Measurements from ENCODE around the gene CCL20.

The CCL20 gene

DNA sequence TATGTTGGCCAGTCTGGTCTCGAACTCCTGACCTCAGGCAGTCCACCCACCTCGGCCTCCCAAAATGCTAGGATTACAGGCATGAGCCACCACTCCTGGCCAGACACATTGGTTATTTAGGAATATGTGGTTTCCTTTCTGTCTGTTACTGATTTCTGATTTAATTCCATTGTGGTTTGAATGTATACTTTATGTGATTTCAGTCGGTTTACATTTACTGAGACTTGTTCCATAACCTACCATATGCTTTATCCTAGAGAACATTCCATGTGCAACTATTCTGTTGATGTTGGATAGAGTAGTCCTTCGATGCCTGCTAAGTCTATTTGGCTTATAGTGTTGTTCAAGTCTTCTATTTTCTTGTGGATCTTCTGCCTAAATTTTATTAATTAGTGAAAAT is 1.6 kb upstream of the CCL20 start:
- Histone ChIP-seq H3K9me3 (ENCODE audit: control insufficient read depth, low read length) (no peaks in the 10 kb centered on the region), H3K27me3 (ENCODE audit: control insufficient read depth, insufficient read depth, low read length) (no peaks in the 10 kb centered on the region), H3K4me1 (ENCODE audit: control insufficient read depth, insufficient read depth, low read length) (peaks cover 13% of the 10 kb centered on the region), H3K36me3 (ENCODE audit: control insufficient read depth, insufficient read depth, low read length) (no peaks in the 10 kb centered on the region), H3K4me3 (ENCODE audit: low read length) (no peak overlapping the region), H3K9ac (ENCODE audit: low read length) (no peak overlapping the region)

- no peak overlapping the region for H3K9ac ChIP-seq (ENCODE audit: low read length)
Measured at GRCh38 chr2:227813229-227813561, 447 bp upstream of the CCL20 start.

DNA sequence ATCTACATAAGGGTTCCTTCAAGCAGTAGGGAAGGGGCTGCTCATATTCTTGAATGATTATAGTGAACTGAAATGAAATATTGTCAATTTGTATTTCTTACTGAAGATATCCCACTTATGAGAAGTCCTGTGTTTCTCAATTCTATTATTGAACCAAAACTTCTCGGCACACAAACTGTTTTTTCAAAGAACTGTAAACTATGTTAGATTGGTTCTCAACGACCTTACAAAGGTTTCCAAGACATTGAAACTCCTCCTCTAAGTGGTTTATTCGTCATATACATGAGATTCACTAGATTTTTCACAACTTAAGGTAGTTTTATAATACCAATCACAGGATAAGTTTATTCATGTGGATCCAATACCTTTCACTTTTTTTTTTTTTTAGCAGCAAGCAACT is 1.4 kb downstream of the CCL20 start:
- no peak overlapping the region for H3K4me3 ChIP-seq (ENCODE audit: low read length)
- H3K27me3 ChIP-seq (ENCODE audit: control insufficient read depth, insufficient read depth, low read length), result no peaks in the 10 kb centered on the region
- no peaks in the 10 kb centered on the region for H3K9me3 ChIP-seq (ENCODE audit: control insufficient read depth, low read length)
- H3K9ac ChIP-seq (ENCODE audit: low read length), result no peak overlapping the region
- no peaks in the 10 kb centered on the region for H3K36me3 ChIP-seq (ENCODE audit: control insufficient read depth, insufficient read depth, low read length)
- peaks cover 32% of the 10 kb centered on the region for H3K4me1 ChIP-seq (ENCODE audit: control insufficient read depth, insufficient read depth, low read length)

More at GRCh38 chr2:227813229-227813561, 447 bp upstream of the CCL20 start:
- no peaks in the 10 kb centered on the region for H3K27me3 ChIP-seq (ENCODE audit: control insufficient read depth, insufficient read depth, low read length)
- peaks cover 20% of the 10 kb centered on the region for H3K4me1 ChIP-seq (ENCODE audit: control insufficient read depth, insufficient read depth, low read length)
- no peaks in the 10 kb centered on the region for H3K9me3 ChIP-seq (ENCODE audit: control insufficient read depth, low read length)
- no peak overlapping the region for H3K4me3 ChIP-seq (ENCODE audit: low read length)
- H3K36me3 ChIP-seq (ENCODE audit: control insufficient read depth, insufficient read depth, low read length), result no peaks in the 10 kb centered on the region

GRCh38 chr2:227816507-227817294 is 3.1 kb downstream of the CCL20 start:
- Histone ChIP-seq H3K36me3 (ENCODE audit: control insufficient read depth, insufficient read depth, low read length) (no peaks in the 10 kb centered on the region), H3K9me3 (ENCODE audit: control insufficient read depth, low read length) (no peaks in the 10 kb centered on the region), H3K4me3 (ENCODE audit: low read length) (no peak overlapping the region), H3K4me1 (ENCODE audit: control insufficient read depth, insufficient read depth, low read length) (peaks cover 39% of the 10 kb centered on the region), H3K9ac (ENCODE audit: low read length) (no peak overlapping the region), H3K27me3 (ENCODE audit: control insufficient read depth, insufficient read depth, low read length) (no peaks in the 10 kb centered on the region)

DNA sequence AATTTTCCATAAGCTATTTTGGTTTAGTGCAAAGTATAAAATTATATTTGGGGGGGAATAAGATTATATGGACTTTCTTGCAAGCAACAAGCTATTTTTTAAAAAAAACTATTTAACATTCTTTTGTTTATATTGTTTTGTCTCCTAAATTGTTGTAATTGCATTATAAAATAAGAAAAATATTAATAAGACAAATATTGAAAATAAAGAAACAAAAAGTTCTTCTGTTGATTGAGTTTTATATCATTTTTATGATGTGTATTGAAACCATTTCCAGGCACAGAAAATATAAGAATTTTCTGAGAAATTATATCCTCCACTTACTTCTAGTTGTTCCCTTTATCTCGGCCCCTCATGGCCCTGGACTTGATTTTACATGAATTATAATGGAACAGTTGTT is 3.7 kb downstream of the CCL20 start:
- H3K9ac ChIP-seq (ENCODE audit: low read length), result no peak overlapping the region
- no peak overlapping the region for H3K4me3 ChIP-seq (ENCODE audit: low read length)
- H3K36me3 ChIP-seq (ENCODE audit: control insufficient read depth, insufficient read depth, low read length), result no peaks in the 10 kb centered on the region
- H3K27me3 ChIP-seq (ENCODE audit: control insufficient read depth, insufficient read depth, low read length), result no peaks in the 10 kb centered on the region
- H3K4me1 ChIP-seq (ENCODE audit: control insufficient read depth, insufficient read depth, low read length), result peaks cover 41% of the 10 kb centered on the region
- H3K9me3 ChIP-seq (ENCODE audit: control insufficient read depth, low read length), result no peaks in the 10 kb centered on the region

DNA sequence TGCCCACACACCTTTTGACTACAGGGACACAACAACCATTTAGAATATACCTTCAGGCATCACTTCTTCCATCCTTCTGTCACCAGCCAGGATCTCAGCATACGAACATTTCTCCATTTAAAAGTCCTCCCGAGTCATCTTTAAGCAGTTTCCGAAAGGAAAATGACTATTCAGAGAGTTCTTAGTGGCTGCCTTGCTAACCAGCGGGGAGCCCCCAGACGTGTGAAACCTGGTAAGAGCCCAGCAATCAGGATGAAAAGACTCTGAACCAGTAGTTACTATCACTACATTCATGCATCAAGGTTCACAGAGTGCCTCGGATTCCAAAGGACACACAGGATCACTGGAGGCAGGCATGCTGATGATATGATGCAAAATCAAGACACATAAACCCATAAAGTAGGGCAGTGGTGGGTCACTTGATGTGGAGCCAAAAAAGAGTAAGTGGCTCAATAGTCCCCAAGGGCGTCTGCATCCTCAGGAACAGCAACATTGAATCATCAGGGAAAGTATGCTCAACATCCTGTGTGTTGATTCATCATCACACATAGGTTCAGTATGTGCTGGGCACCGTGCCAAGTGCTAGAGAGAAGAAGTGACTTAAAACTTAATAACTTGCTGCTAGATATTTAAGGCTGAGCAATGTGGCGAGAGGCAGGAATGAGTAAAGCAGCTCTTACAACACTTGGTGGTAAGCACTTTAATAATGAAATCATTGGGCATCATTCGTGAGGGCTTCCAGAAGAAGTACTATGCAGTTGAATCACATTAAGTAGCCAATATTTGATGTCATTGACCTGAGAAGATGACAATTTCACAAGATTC is 4.4 kb downstream of the CCL20 start:
- Histone ChIP-seq H3K27me3 (ENCODE audit: control insufficient read depth, insufficient read depth, low read length) (no peaks in the 10 kb centered on the region), H3K4me3 (ENCODE audit: low read length) (no peak overlapping the region), H3K4me1 (ENCODE audit: control insufficient read depth, insufficient read depth, low read length) (peaks cover 39% of the 10 kb centered on the region), H3K36me3 (ENCODE audit: control insufficient read depth, insufficient read depth, low read length) (no peaks in the 10 kb centered on the region), H3K9ac (ENCODE audit: low read length) (no peak overlapping the region), H3K9me3 (ENCODE audit: control insufficient read depth, low read length) (no peaks in the 10 kb centered on the region)

- Histone ChIP-seq H3K9ac (ENCODE audit: low read length) (no peak overlapping the region), H3K4me1 (ENCODE audit: control insufficient read depth, insufficient read depth, low read length) (peaks cover 31% of the 10 kb centered on the region), H3K4me3 (ENCODE audit: low read length) (no peak overlapping the region), H3K36me3 (ENCODE audit: control insufficient read depth, insufficient read depth, low read length) (no peaks in the 10 kb centered on the region), H3K27me3 (ENCODE audit: control insufficient read depth, insufficient read depth, low read length) (no peaks in the 10 kb centered on the region), H3K9me3 (ENCODE audit: control insufficient read depth, low read length) (no peaks in the 10 kb centered on the region)
Measured at GRCh38 chr2:227818675-227819397, 5.2 kb downstream of the CCL20 start.

- Histone ChIP-seq H3K9ac (ENCODE audit: low read length) (no peak overlapping the region), H3K4me3 (ENCODE audit: low read length) (no peak overlapping the region), H3K9me3 (ENCODE audit: control insufficient read depth, low read length) (no peaks in the 10 kb centered on the region), H3K36me3 (ENCODE audit: control insufficient read depth, insufficient read depth, low read length) (no peaks in the 10 kb centered on the region), H3K4me1 (ENCODE audit: control insufficient read depth, insufficient read depth, low read length) (peaks cover 28% of the 10 kb centered on the region), H3K27me3 (ENCODE audit: control insufficient read depth, insufficient read depth, low read length) (no peaks in the 10 kb centered on the region)
Measured at GRCh38 chr2:227819398-227819697, 5.7 kb downstream of the CCL20 start.

GRCh38 chr2:227821043-227821942 is 7.7 kb downstream of the CCL20 start:
- Histone ChIP-seq H3K4me1 (ENCODE audit: control insufficient read depth, insufficient read depth, low read length) (peaks cover 28% of the 10 kb centered on the region), H3K27me3 (ENCODE audit: control insufficient read depth, insufficient read depth, low read length) (no peaks in the 10 kb centered on the region), H3K9ac (ENCODE audit: low read length) (no peak overlapping the region), H3K36me3 (ENCODE audit: control insufficient read depth, insufficient read depth, low read length) (no peaks in the 10 kb centered on the region), H3K9me3 (ENCODE audit: control insufficient read depth, low read length) (no peaks in the 10 kb centered on the region), H3K4me3 (ENCODE audit: low read length) (no peak overlapping the region)

DNA sequence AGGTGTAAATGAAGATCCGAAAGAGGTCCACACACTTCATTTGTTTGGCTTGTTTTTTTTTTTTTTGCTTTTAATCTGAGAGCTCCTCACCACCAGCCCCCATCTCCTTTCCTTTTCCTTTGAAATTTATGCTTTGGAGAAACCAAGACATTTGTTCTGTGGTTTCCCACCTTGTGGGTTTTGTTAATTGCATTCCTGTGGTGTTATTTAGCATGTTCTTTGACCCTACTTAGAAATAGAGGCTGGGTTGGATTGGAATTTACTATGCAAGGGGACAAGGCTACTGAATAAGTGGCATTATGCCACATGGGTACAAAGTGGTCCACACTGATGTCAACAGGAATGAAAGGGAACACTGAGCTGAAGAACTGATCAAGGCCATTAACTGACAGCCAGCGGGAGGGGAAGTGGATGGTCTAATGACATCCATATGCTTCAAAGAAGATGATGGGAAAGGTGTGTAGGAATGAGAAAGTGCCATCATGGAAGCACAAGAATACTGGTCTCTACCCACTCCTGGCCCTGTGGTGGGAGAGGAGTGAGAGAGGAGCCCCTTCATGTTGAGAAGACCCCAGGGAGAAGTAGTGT is 8.9 kb downstream of the CCL20 start:
- H3K36me3 ChIP-seq (ENCODE audit: control insufficient read depth, insufficient read depth, low read length), result no peaks in the 10 kb centered on the region
- no peak overlapping the region for H3K4me3 ChIP-seq (ENCODE audit: low read length)
- H3K9me3 ChIP-seq (ENCODE audit: control insufficient read depth, low read length), result no peaks in the 10 kb centered on the region
- H3K4me1 ChIP-seq (ENCODE audit: control insufficient read depth, insufficient read depth, low read length), result peaks cover 28% of the 10 kb centered on the region
- H3K9ac ChIP-seq (ENCODE audit: low read length), result no peak overlapping the region
- no peaks in the 10 kb centered on the region for H3K27me3 ChIP-seq (ENCODE audit: control insufficient read depth, insufficient read depth, low read length)

- peaks cover 14% of the 10 kb centered on the region for H3K4me1 ChIP-seq (ENCODE audit: control insufficient read depth, insufficient read depth, low read length)
- no peaks in the 10 kb centered on the region for H3K27me3 ChIP-seq (ENCODE audit: control insufficient read depth, insufficient read depth, low read length)
- no peaks in the 10 kb centered on the region for H3K9me3 ChIP-seq (ENCODE audit: control insufficient read depth, low read length)
- H3K4me3 ChIP-seq (ENCODE audit: low read length), result no peak overlapping the region
- no peak overlapping the region for H3K9ac ChIP-seq (ENCODE audit: low read length)
- no peaks in the 10 kb centered on the region for H3K36me3 ChIP-seq (ENCODE audit: control insufficient read depth, insufficient read depth, low read length)
Measured at GRCh38 chr2:227823922-227824321, 10.3 kb downstream of the CCL20 start.
